Measurements from ENCODE around the gene LAS1L.

Gene LAS1L

DNA sequence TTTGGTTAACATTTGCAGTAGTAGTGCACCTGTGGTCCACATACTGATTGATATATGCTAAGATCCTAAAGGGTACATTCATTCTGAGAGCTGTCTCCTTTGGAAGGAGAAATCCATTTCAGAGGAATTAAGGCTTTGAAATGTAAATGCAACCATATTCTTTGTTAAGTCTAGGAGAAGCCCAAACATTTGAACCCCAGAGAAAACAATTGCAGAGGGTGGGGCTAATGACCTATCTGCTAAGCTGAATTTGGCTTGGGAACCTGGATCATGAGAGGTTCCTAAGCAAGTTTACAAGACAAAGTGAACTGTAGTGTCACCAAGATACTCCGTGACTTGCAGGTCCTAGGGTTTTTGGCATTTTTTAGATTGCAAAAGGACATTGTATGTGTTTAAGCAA, 41.2 kb downstream of the LAS1L start:
- no peaks in the 10 kb centered on the region for H3K27me3 ChIP-seq (ENCODE audit: insufficient read depth, low read length, poor library complexity, severe bottlenecking)
- no peaks in the 10 kb centered on the region for H3K36me3 ChIP-seq (ENCODE audit: insufficient read depth, low read length)

DNA sequence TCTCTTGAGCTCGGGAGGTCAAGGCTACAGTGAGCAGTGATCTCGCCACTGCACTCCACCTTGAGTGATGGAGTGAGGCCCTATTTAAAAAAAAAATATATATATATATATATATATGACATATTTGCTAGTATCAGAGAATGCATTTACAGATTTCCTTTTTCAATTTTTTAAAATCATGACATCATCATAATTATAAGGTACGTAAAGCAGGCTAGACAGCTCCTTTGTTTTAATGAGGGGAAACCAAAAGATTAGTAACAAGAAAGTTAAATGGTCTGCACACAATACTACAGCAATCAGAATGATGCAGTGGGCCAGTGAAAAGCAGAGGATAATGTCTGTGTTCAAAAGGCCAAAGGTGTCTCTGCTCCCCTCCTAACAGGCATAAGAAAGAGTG, 43.0 kb downstream of the LAS1L start:
- Histone ChIP-seq H3K9me3 (ENCODE audit: insufficient read depth, low read depth, low read length) (no peaks in the 10 kb centered on the region), H3K79me2 (ENCODE audit: insufficient read depth, low read length) (no peaks in the 10 kb centered on the region), H3F3A (ENCODE audit: low read depth) (no peaks in the 10 kb centered on the region), H3K36me3 (ENCODE audit: insufficient read depth, low read length) (no peaks in the 10 kb centered on the region), H3K9ac (ENCODE audit: low read depth, low read length, poor library complexity, severe bottlenecking) (no peak overlapping the region), H4K20me1 (ENCODE audit: insufficient read depth, low read length, poor library complexity, severe bottlenecking) (no peaks in the 10 kb centered on the region), H2AFZ (ENCODE audit: low read length) (no peak overlapping the region), H3K4me1 (ENCODE audit: insufficient read depth, low read length, poor library complexity, severe bottlenecking) (no peaks in the 10 kb centered on the region), H3K4me3 (ENCODE audit: low read length, poor library complexity, severe bottlenecking) (no peak overlapping the region), H3K4me2 (ENCODE audit: low read depth, low read length, poor library complexity, severe bottlenecking) (no peak overlapping the region), H3K27me3 (ENCODE audit: insufficient read depth, low read length, poor library complexity, severe bottlenecking) (no peaks in the 10 kb centered on the region), H3K9me2 (replicated peaks; ENCODE audit: low read depth, low read length) (no peaks in the 10 kb centered on the region)
- no peak for TF ChIP-seq EZH2phosphoT487 (IDR thresholded peaks at IDR 0.05; ENCODE audit: borderline replicate concordance)
- TF ChIP-seq, protein P1, sequence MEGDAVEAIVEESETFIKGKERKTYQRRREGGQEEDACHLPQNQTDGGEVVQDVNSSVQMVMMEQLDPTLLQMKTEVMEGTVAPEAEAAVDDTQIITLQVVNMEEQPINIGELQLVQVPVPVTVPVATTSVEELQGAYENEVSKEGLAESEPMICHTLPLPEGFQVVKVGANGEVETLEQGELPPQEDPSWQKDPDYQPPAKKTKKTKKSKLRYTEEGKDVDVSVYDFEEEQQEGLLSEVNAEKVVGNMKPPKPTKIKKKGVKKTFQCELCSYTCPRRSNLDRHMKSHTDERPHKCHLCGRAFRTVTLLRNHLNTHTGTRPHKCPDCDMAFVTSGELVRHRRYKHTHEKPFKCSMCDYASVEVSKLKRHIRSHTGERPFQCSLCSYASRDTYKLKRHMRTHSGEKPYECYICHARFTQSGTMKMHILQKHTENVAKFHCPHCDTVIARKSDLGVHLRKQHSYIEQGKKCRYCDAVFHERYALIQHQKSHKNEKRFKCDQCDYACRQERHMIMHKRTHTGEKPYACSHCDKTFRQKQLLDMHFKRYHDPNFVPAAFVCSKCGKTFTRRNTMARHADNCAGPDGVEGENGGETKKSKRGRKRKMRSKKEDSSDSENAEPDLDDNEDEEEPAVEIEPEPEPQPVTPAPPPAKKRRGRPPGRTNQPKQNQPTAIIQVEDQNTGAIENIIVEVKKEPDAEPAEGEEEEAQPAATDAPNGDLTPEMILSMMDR (conservative IDR thresholded peaks at IDR 0.05; ENCODE audit: low read length), result no peak

More for the DNA sequence above, 41.2 kb downstream of the LAS1L start:
- Histone ChIP-seq H3K9ac (ENCODE audit: low read depth, low read length, poor library complexity, severe bottlenecking) (no peak overlapping the region), H4K20me1 (ENCODE audit: insufficient read depth, low read length, poor library complexity, severe bottlenecking) (no peaks in the 10 kb centered on the region), H3K9me2 (replicated peaks; ENCODE audit: low read depth, low read length) (no peaks in the 10 kb centered on the region), H3K79me2 (ENCODE audit: insufficient read depth, low read length) (no peaks in the 10 kb centered on the region), H3K4me3 (ENCODE audit: low read length, poor library complexity, severe bottlenecking) (no peak overlapping the region), H3K4me2 (ENCODE audit: low read depth, low read length, poor library complexity, severe bottlenecking) (no peak overlapping the region), H3F3A (ENCODE audit: low read depth) (no peaks in the 10 kb centered on the region), H3K9me3 (ENCODE audit: insufficient read depth, low read depth, low read length) (no peaks in the 10 kb centered on the region), H3K4me1 (ENCODE audit: insufficient read depth, low read length, poor library complexity, severe bottlenecking) (no peaks in the 10 kb centered on the region), H2AFZ (ENCODE audit: low read length) (no peak overlapping the region)
- TF ChIP-seq, protein P1 (conservative IDR thresholded peaks at IDR 0.05; ENCODE audit: low read length), result no peak
- TF ChIP-seq EZH2phosphoT487 (IDR thresholded peaks at IDR 0.05; ENCODE audit: borderline replicate concordance), result no peak

DNA sequence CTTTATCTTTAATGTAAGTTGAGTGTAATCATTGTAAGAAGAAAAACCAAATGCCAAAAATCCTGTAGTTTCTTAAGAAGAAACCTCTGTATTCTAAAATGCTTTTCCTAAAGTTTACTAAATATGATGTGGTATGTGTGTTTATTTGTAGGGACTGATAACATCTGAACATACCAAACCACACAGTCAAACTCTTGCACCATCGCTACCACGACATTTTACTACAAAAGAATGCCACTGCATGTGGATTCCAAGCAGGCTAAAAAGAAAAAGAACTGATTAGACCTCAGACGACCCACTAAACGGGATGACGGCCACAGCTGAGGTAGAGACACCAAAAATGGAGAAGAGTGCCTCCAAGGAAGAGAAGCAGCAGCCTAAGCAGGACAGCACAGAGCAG, 46.1 kb downstream of the LAS1L start:
- no peaks in the 10 kb centered on the region for H3K27me3 ChIP-seq (ENCODE audit: insufficient read depth, low read length, poor library complexity, severe bottlenecking)
- no peaks in the 10 kb centered on the region for H4K20me1 ChIP-seq (ENCODE audit: insufficient read depth, low read length, poor library complexity, severe bottlenecking)
- no peaks in the 10 kb centered on the region for H3K36me3 ChIP-seq (ENCODE audit: insufficient read depth, low read length)
- H3K4me2 ChIP-seq (ENCODE audit: low read depth, low read length, poor library complexity, severe bottlenecking), result no peak overlapping the region
- H3K9ac ChIP-seq (ENCODE audit: low read depth, low read length, poor library complexity, severe bottlenecking), result no peak overlapping the region
- H2AFZ ChIP-seq (ENCODE audit: low read length), result no peak overlapping the region
- H3K4me3 ChIP-seq (ENCODE audit: low read length, poor library complexity, severe bottlenecking), result no peak overlapping the region
- no peaks in the 10 kb centered on the region for H3K9me3 ChIP-seq (ENCODE audit: insufficient read depth, low read depth, low read length)
- no peaks in the 10 kb centered on the region for H3K79me2 ChIP-seq (ENCODE audit: insufficient read depth, low read length)
- no peaks in the 10 kb centered on the region for H3K4me1 ChIP-seq (ENCODE audit: insufficient read depth, low read length, poor library complexity, severe bottlenecking)
- TF ChIP-seq EZH2phosphoT487 (IDR thresholded peaks at IDR 0.05; ENCODE audit: borderline replicate concordance), result no peak
- TF ChIP-seq, protein P1 (conservative IDR thresholded peaks at IDR 0.05; ENCODE audit: low read length), result no peak
- H3F3A ChIP-seq (ENCODE audit: low read depth), result no peaks in the 10 kb centered on the region
- H3K9me2 ChIP-seq (replicated peaks; ENCODE audit: low read depth, low read length), result no peaks in the 10 kb centered on the region

Measured in Loucy (cell line).